SU-DHL-6 (cell line): ENCODE measurements around the gene SDK1.

Source experiments
- H2AFZ ChIP-seq: fragments of 200-600 bp; sonication (generic); 2 replicates; pipeline ENCODE4 v1.6.1; 2014; ENCODE audit warnings: low read depth, mild to moderate bottlenecking, moderate library complexity, mixed read lengths, antibody characterized with exemption, low read length; ENCODE audit not compliant: severe bottlenecking
- H3F3A ChIP-seq: fragments of 200-600 bp; shearing (Covaris generic); 2 replicates; pipeline ENCODE4 v1.6.0; 2016; ENCODE audit warnings: antibody characterized with exemption, mild to moderate bottlenecking; ENCODE audit not compliant: insufficient read depth
- H3K27ac ChIP-seq: fragments of 200-600 bp; sonication (generic); 2 replicates; pipeline ENCODE4 v1.5.1; 2016; ENCODE audit warnings: low read depth, mild to moderate bottlenecking, low read length, moderate library complexity, mixed read lengths
- H3K27me3 ChIP-seq: fragments of 200-600 bp; sonication (generic), shearing (Covaris generic); 2 replicates; pipeline ENCODE4 v1.6.0; 2014; ENCODE audit warnings: mild to moderate bottlenecking, low read length
- H3K36me3 ChIP-seq: fragments of 200-600 bp; sonication (generic); 2 replicates; pipeline ENCODE4 v1.6.1; 2014; ENCODE audit warnings: mild to moderate bottlenecking, low read length, mixed read lengths
- H3K4me2 ChIP-seq: fragments of 300-600, 200-600 bp; shearing (Covaris generic), sonication (generic); 2 replicates; pipeline ENCODE4 v1.6.0; 2014; ENCODE audit warnings: low read length, low read depth, mild to moderate bottlenecking; ENCODE audit not compliant: poor library complexity, severe bottlenecking
- H3K4me3 ChIP-seq: fragments of 200-600 bp; sonication (generic); 2 replicates; pipeline ENCODE4 v1.5.1; 2014; ENCODE audit warnings: antibody characterized with exemption, low read length, mild to moderate bottlenecking, mixed read lengths; ENCODE audit not compliant: insufficient read depth, poor library complexity, severe bottlenecking
- H3K79me2 ChIP-seq: fragments of 200-600 bp; sonication (generic); 2 replicates; pipeline ENCODE4 v1.6.1; 2014; ENCODE audit warnings: mild to moderate bottlenecking, low read length, moderate library complexity; ENCODE audit not compliant: insufficient read depth
- H3K9ac ChIP-seq: fragments of 200-600 bp; sonication (generic); 2 replicates; pipeline ENCODE4 v1.7.0; 2014; ENCODE audit warnings: mild to moderate bottlenecking, low read length
- H3K9me2 ChIP-seq: fragments of 200-600 bp; sonication (generic); replicated peaks from 2 replicates; pipeline ENCODE4 v1.6.1; 2014; ENCODE audit warnings: low read length; ENCODE audit not compliant: insufficient read depth
- H3K9me3 ChIP-seq: fragments of 200-600 bp; sonication (generic); 2 replicates; pipeline ENCODE4 v1.6.1; 2014; ENCODE audit warnings: low read length, mixed read lengths; ENCODE audit not compliant: insufficient read depth
- H4K20me1 ChIP-seq: fragments of 200-600 bp; sonication (generic); 2 replicates; pipeline ENCODE4 v1.6.1; 2014; ENCODE audit warnings: low read depth, mild to moderate bottlenecking, antibody characterized with exemption, low read length, moderate library complexity, mixed read lengths
- EZH2phosphoT487 ChIP-seq: fragments of 200-600 bp; sonication (generic), shearing (Covaris generic); conservative IDR thresholded peaks from 2 replicates; pipeline ENCODE4 v1.6.1; 2018; ENCODE audit warnings: mild to moderate bottlenecking, antibody characterized with exemption, low read length, moderate library complexity, mixed read lengths
- TF ChIP-seq, protein P1 (sequence below): fragments of 200-600 bp; sonication (generic); IDR thresholded peaks from one replicate; pipeline ENCODE4 v1.5.1; 2017; ENCODE audit warnings: antibody characterized with exemption, mild to moderate bottlenecking, low read length, moderate library complexity; ENCODE audit not compliant: insufficient read depth, poor library complexity, severe bottlenecking

The SDK1 gene

DNA sequence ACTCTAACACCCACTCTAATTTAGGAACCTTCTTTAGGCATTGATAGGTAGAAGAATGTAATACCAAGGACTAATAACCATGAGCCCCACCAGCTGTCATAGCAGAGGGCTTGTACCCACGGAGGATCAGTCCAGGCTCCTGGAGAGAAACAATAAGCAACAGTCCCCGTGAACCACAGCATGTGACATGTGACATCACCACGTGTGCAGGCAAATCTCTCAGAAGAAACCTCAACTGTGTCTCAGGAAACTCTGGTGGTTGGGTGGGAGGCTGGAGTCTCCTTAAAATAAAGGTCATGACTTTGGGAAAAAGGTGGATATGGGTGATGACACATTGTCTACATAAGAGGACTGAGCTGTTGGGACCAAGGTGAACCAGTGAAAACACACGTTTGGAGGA, 727.2 kb downstream of the SDK1 start:
- Histone ChIP-seq H2AFZ (no peak overlapping the region), H3K4me2 (no peak overlapping the region), H3K36me3 (no peaks in the 10 kb centered on the region), H4K20me1 (no peaks in the 10 kb centered on the region), H3K27ac (no peak overlapping the region), H3K27me3 (no peaks in the 10 kb centered on the region), H3K79me2 (no peaks in the 10 kb centered on the region), H3K4me3 (no peak overlapping the region), H3K9me3 (no peaks in the 10 kb centered on the region), H3K9me2 (no peaks in the 10 kb centered on the region), H3K9ac (no peak overlapping the region), H3F3A (no peaks in the 10 kb centered on the region)
- no peak for TF ChIP-seq EZH2phosphoT487
- TF ChIP-seq, protein P1, sequence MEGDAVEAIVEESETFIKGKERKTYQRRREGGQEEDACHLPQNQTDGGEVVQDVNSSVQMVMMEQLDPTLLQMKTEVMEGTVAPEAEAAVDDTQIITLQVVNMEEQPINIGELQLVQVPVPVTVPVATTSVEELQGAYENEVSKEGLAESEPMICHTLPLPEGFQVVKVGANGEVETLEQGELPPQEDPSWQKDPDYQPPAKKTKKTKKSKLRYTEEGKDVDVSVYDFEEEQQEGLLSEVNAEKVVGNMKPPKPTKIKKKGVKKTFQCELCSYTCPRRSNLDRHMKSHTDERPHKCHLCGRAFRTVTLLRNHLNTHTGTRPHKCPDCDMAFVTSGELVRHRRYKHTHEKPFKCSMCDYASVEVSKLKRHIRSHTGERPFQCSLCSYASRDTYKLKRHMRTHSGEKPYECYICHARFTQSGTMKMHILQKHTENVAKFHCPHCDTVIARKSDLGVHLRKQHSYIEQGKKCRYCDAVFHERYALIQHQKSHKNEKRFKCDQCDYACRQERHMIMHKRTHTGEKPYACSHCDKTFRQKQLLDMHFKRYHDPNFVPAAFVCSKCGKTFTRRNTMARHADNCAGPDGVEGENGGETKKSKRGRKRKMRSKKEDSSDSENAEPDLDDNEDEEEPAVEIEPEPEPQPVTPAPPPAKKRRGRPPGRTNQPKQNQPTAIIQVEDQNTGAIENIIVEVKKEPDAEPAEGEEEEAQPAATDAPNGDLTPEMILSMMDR, result no peak

GRCh38 chr7:4029941-4030340, 728.9 kb downstream of the SDK1 start:
- no peaks in the 10 kb centered on the region for H3F3A ChIP-seq
- no peak overlapping the region for H3K27ac ChIP-seq
- no peaks in the 10 kb centered on the region for H3K79me2 ChIP-seq
- no peaks in the 10 kb centered on the region for H3K36me3 ChIP-seq
- no peak overlapping the region for H3K4me2 ChIP-seq
- H3K9me2 ChIP-seq, result no peaks in the 10 kb centered on the region
- H3K9ac ChIP-seq, result no peak overlapping the region
- H3K9me3 ChIP-seq, result no peaks in the 10 kb centered on the region
- no peaks in the 10 kb centered on the region for H3K27me3 ChIP-seq
- no peaks in the 10 kb centered on the region for H4K20me1 ChIP-seq
- H2AFZ ChIP-seq, result no peak overlapping the region
- no peak overlapping the region for H3K4me3 ChIP-seq
- TF ChIP-seq EZH2phosphoT487, result no peak
- TF ChIP-seq, protein P1, result no peak

DNA sequence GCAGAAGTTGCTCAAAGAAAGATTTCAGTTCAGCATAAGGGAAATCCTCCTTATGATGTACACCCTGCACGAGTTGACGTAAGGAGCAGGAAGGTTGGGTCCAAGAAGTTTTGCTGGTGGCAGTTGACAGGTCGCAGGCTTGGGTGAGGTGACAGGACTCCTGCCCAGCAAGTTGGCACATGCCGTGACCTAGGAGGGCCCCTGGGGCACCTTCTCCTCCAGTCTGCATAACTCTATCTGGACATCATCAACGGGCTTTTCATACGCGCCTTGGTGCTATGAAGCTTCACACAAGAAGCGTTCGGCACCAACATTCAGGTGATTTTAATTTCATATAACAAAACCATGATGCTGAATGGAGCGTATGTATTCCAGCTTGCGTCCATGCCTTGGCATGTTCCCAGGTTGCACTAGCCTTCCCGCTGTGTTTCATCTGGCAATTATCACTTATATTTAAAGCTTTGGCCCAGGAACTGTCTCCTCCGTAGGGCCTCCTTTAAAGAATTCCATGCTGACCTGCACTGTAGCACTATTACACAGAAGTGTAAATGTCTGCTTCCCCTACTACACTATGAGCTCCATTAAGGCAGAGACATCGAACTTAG, 729.4 kb downstream of the SDK1 start:
- Histone ChIP-seq H4K20me1 (no peaks in the 10 kb centered on the region), H3F3A (no peaks in the 10 kb centered on the region), H3K27me3 (no peaks in the 10 kb centered on the region), H3K4me3 (no peak overlapping the region), H3K9me3 (no peaks in the 10 kb centered on the region), H3K79me2 (no peaks in the 10 kb centered on the region), H3K36me3 (no peaks in the 10 kb centered on the region), H3K9me2 (no peaks in the 10 kb centered on the region), H3K27ac (no peak overlapping the region), H3K9ac (no peak overlapping the region), H2AFZ (no peak overlapping the region), H3K4me2 (no peak overlapping the region)
- TF ChIP-seq, protein P1, result no peak
- TF ChIP-seq EZH2phosphoT487, result no peak
